HG03066 (cell line): ENCODE measurements around the gene DPEP1.
"Not testable (repeated sequence)": the region's sequence is repeated elsewhere in the genome, so short reads cannot be mapped to it uniquely, and the experiment has no call there.

ENCODE experiments used
- ATAC-seq: cut with Tn5 transposase; IDR thresholded peaks from one replicate; pipeline ENCODE4 v1.9.1; 2021; ENCODE audit warnings: low read depth; ENCODE audit not compliant: unreplicated experiment

DPEP1 gene

GRCh38 chr16:89576153-89577054, 37.0 kb upstream of the DPEP1 start:
- ATAC-seq: no peak

- ATAC-seq: no peak
Observed at GRCh38 chr16:89577055-89577759, 36.2 kb upstream of the DPEP1 start.

DNA sequence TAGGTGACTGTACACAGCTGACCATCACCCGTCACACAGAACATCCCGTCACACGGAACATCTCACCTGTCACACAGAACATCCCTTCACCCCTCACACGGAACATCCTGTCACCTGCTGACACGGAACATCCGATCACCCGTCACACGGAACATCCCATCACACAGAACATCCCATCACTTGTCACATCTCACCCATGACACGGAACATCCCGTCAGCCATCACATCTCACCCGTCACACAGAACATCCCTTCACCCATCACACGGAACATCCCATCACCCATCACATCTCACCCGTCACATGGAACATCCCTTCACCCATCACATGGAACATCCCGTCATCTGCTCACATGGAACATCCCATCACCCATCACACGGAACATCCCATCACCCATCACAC, 34.1 kb upstream of the DPEP1 start:
- no peak for ATAC-seq

DNA sequence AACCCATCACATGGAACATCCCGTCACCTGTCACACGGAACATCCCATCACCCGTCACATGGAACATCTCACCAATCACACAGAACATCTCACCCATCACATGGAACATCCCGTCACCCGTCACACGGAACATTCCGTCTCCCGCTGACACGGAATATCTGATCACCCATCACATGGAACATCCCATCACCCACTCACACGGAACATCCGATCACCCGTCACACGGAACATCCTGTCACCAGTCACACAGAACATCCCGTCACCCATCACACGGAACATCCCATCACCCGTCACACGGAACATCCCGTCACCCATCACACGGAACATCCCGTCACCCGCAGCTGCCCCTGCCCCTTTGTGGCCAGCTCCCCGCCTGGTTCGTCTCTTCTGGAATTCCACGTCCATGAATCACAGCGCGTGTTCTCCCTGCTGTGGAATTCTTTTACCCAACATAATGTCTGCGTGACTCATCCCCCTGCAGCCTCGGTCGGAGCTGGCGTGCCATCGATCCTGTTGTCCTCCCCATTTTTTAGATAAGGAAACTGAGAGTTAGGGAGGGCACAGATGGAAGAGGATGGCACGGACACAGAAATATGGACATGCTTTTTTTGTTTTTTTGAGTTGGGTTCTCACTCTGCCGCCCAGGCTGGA, 32.3 kb upstream of the DPEP1 start:
- no peak for ATAC-seq

- ATAC-seq: no peak
Observed at GRCh38 chr16:89581861-89582563, 31.4 kb upstream of the DPEP1 start.

DNA sequence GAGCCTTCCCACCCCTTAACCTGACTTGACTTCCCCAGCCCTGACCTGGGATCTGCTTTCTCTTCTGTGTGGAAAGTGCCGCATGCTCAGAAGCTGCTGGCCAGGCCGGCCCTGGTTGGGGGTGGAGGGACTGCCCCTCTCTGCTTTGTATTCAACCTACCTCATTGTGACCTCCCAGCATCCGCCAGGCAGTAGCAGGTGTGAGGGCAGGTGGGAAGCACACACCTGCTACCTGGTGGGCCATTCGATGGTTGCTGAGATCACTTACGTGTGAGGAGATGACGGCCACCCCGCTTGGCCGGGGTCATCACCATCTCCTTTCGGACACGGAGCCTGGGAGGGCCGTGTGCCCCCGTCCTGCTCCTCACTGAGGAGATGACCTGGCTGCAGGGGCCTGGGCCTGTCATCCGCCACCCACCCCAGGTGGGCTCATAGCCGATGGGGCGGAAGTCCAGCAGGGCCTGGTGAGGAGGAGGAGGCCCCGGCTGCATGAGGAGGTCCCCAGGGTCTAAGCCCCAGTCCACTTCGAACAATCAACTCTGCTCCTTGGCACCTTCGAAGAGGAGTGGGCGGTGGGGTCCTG, 30.7 kb upstream of the DPEP1 start:
- no peak for ATAC-seq

GRCh38 chr16:89583197-89583894, 30.1 kb upstream of the DPEP1 start:
- ATAC-seq: no peak

DNA sequence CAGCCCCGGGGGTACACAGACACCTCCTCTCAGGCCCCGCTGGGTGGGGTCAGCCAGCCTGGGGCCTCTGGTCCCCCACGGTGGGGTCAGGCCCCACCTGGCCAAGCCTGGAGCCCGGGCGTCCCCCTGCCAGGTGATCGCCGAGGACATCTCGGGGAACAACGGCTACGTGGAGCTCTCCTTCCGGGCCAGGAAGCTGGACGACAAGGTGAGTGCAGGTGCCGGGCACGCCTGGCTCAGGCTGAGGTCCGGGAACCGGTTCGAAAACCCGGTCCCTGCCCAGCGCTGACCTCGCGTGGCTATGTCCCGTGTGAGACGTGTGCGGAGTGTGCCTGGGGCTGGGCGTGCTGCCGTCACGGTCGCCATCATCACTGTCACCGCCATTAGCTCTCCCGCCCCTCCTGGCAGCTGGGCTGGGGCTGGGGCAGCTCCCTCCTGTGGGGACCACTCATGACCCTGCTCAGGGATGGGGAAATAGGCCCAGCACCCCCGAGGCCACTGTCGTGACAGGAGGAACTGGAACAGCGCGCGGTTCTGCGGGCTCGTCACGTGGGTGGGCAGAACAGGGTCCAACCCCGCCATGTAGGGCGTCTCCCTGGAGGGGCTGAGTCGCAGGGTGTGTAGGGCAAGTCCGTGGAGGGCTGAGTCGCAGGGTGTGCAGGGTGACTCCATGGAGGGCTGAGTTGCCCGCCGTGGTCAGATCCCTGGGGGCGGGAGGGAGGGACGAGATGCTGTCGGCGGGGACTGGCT, 29.4 kb upstream of the DPEP1 start:
- no peak for ATAC-seq

DNA sequence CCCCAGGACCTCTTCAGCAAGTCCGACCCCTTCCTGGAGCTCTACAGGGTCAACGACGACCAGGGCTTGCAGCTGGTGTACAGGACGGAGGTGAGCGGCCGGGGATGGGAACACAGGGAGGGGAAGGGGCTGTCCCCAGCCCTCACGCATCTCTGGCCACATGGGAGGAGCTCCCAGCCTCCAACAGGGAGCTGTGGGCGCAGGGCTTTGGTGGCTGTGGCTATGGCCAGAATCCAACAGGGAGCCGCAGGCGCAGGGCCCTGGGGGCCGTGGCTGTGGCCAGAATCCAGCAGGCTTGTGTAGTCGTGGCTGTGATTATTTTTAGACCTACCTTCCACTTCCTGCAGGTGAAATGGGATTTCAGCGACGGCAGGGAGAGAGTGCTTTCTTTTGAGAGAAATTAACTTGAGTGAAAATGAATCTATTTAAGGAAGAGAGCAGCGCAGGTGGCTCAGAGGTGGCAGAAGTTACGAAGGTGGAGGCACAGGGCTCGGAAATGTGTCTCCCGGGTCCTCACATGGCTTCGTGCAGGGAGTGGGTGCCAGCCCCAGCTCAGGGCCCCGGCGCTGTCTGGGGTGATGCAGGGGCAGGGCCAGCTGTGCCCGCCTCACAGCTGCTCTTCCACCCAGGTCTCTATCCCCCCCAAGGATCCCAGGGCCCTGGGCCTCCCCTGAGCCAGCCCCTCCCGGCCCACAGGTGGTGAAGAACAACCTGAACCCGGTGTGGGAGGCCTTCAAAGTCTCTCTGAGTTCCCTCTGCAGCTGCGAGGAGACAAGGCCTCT, 28.5 kb upstream of the DPEP1 start:
- ATAC-seq: no peak

GRCh38 chr16:89586218-89586617, 27.2 kb upstream of the DPEP1 start:
- no peak for ATAC-seq

- no peak for ATAC-seq
Observed at GRCh38 chr16:89586853-89587252, 26.6 kb upstream of the DPEP1 start.

DNA sequence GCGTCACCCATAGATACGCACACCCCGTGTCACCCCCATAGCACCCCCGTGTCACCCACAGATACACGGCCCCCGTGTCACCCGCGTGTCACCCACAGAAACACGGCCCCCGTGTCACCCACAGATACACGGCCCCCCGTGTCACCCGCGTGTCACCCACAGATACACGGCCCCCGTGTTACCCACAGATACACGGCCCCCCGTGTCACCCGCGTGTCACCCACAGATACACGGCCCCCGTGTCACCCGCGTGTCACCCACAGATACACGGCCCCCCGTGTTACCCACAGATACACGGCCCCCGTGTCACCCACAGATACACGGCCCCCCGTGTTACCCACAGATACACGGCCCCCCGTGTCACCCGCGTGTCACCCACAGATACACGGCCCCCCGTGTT, 25.8 kb upstream of the DPEP1 start:
- ATAC-seq: not testable (repeated sequence)

DNA sequence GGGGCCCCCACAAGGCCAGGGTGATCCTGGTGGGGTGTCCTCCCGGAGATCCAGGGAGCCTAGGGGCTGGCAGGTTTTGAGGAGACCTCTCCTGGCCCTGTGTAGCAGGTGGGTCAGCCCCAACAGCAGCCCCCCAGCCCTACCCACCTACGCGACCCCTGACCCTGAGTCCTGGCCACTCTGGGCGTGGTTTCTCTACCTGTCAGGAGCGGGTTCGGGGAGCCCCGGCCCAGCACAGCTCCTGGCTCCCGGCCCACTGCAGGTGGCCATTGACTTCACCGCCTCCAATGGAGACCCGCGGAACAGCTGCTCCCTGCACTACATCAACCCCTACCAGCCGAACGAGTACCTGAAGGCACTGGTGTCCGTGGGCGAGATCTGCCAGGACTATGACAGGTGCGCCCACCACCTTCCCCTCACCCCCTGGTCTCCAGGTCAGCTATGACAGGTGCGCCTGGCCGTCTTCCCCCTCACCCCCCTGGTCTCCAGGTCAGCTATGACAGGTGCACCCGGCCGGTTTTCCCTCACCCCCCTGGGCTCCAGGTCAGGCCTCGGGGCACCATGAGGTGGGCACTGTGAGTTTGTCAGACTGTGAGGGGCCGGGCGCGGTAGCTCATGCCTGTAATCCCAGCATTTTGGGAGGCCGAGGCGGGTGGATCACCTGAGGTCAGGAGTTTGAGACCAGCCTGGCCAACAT, 24.9 kb upstream of the DPEP1 start:
- ATAC-seq: no peak

GRCh38 chr16:89589241-89589926, 24.1 kb upstream of the DPEP1 start:
- ATAC-seq: no peak

DNA sequence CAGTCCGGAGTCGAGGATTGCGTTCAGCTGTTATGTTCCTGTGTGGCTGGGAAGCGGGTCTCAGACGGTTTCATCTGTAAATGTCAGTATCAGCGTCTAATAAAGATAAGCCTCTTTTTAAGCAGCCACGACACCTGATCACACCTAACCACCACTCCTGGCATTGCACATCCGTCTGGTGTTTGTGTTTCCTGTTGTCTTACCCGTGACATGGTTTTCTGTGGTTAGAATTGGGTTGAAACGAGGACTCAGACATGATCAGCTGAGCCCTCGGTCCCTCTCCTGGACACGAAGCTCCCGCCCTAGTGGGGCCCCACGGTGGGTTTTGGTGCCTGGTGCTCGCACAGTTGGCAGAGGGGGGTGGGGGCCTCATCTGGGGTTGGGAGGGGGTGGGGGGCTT, 19.6 kb upstream of the DPEP1 start:
- no peak for ATAC-seq

- ATAC-seq: no peak
Observed at GRCh38 chr16:89595330-89596060, 17.9 kb upstream of the DPEP1 start.
